H1 (cell line): Measurements from ENCODE around the gene MYL11. TPM values are rescaled to one million over a fixed set of nuclear protein-coding genes. Genes with fewer than 3 reads are reported as not detected.
A peak's percentile ranks its signal among the peaks of the same experiment; 100 is the strongest.

Experiments used
- CTCF ChIA-PET: fragments of 300-600 bp; sonication (Branson Sonifier 250); formaldehyde crosslinking; loops from one replicate; lab custom pipeline; 2021; ENCODE audit not compliant: partially characterized antibody; lab: Charles Lee
- POLR2A ChIA-PET: fragments of 300-600 bp; sonication (Branson Sonifier 250); formaldehyde crosslinking; loops from one replicate; lab custom pipeline; 2021; ENCODE audit warnings: inconsistent platforms; ENCODE audit not compliant: partially characterized antibody; lab: Charles Lee
- DNase-seq, 2 experiments: peaks; one replicate each; pipeline versions ENCODE4 v3.0.0 to v3.0.0-alpha.2; 2010 to 2022; ENCODE audit warnings: low spot score in 2 of 2, low read depth in 1 of 2, mixed read lengths in 1 of 2
- FAIRE-seq: peaks from 2 replicates; lab custom pipeline; 2011; peaks lifted over from hg19 to GRCh38; lab: Jason Lieb, UNC
- H2AFZ ChIP-seq: 2 replicates; pipeline ENCODE4 v1.8.1; 2012; ENCODE audit warnings: low read length, inconsistent platforms
- H2AK5ac ChIP-seq: 2 replicates; pipeline ENCODE4 v1.6.1; 2013; ENCODE audit warnings: low read depth, low read length
- H2BK120ac ChIP-seq: replicated peaks from 2 replicates; pipeline ENCODE3; 2013; ENCODE audit warnings: low read depth, low read length, inconsistent platforms
- H2BK12ac ChIP-seq: 2 replicates; pipeline ENCODE4 v1.6.1; 2013; ENCODE audit warnings: low read depth, low read length
- H2BK15ac ChIP-seq: 2 replicates; pipeline ENCODE4 v1.6.1; 2013; ENCODE audit warnings: low read length
- H2BK20ac ChIP-seq: 2 replicates; pipeline ENCODE4 v1.6.1; 2013; ENCODE audit warnings: low read length
- H2BK5ac ChIP-seq: 2 replicates; pipeline ENCODE4 v1.6.1; 2013; ENCODE audit warnings: low read depth, low read length
- H3K14ac ChIP-seq: 2 replicates; pipeline ENCODE4 v1.6.1; 2013; ENCODE audit warnings: inconsistent platforms; ENCODE audit not compliant: insufficient read length
- H3K18ac ChIP-seq: 2 replicates; pipeline ENCODE4 v1.6.1; 2013; ENCODE audit warnings: low read length; ENCODE audit errors: extremely low read depth
- H3K23ac ChIP-seq: 2 replicates; pipeline ENCODE4 v1.6.1; 2013; ENCODE audit warnings: inconsistent platforms; ENCODE audit not compliant: insufficient read length
- H3K23me2 ChIP-seq: 2 replicates; pipeline ENCODE4 v1.6.1; 2013; ENCODE audit warnings: low read depth, low read length
- H3K27ac ChIP-seq: 2 replicates; pipeline ENCODE4 v1.6.1; 2011; ENCODE audit warnings: low read depth, low read length, inconsistent platforms
- H3K27me3 ChIP-seq, 4 experiments: replicated peaks in 1 of 4; 1 replicate in 1 of 4; 2 replicates in 3 of 4; pipeline versions ENCODE4 v1.6.1 to v1.8.1; 2011 to 2013; ENCODE audit warnings: low read length in 3 of 4, mild to moderate bottlenecking in 3 of 4, inconsistent platforms in 2 of 4, mixed read lengths in 2 of 4, moderate library complexity in 1 of 4; ENCODE audit not compliant: control insufficient read depth in 3 of 4, insufficient read depth in 3 of 4; ENCODE audit errors: extremely low read depth in 1 of 4
- H3K36me3 ChIP-seq, 4 experiments: 2 replicates each; pipeline versions ENCODE4 v1.6.1 to v1.8.1; 2011 to 2013; ENCODE audit warnings: mild to moderate bottlenecking in 4 of 4, low read length in 3 of 4, moderate library complexity in 2 of 4, control low read depth in 1 of 4, inconsistent platforms in 1 of 4; ENCODE audit not compliant: insufficient read depth in 4 of 4, control insufficient read depth in 2 of 4
- H3K4ac ChIP-seq: replicated peaks from 2 replicates; pipeline ENCODE3; 2013; ENCODE audit warnings: low read length, low read depth, mixed read lengths, inconsistent platforms; ENCODE audit not compliant: insufficient read length
- H3K4me1 ChIP-seq, 4 experiments: replicated peaks in 1 of 4; 1 replicate in 1 of 4; 2 replicates in 3 of 4; pipeline versions ENCODE4 v1.6.1 to v1.8.1; 2011 to 2013; ENCODE audit warnings: low read length in 3 of 4, inconsistent platforms in 2 of 4, mixed read lengths in 1 of 4; ENCODE audit not compliant: insufficient read depth in 4 of 4, control insufficient read depth in 3 of 4
- H3K4me2 ChIP-seq, 2 experiments: 2 replicates each; pipeline versions ENCODE4 v1.6.1 to v1.8.1; 2011 to 2013; ENCODE audit warnings: low read depth in 2 of 2, low read length in 2 of 2, control low read depth in 1 of 2, inconsistent platforms in 1 of 2, mild to moderate bottlenecking in 1 of 2; ENCODE audit not compliant: insufficient read depth in 1 of 2
- H3K4me3 ChIP-seq, 4 experiments: fragments of 200-600, 300-600 bp in 1 of 4; sonication (generic), shearing (Covaris generic), sonication (Bioruptor Twin) in 1 of 4; 2 replicates each; pipeline versions ENCODE4 v1.5.1 to v1.8.1; 2011 to 2016; ENCODE audit warnings: low read length in 4 of 4, low read depth in 3 of 4, control low read depth in 2 of 4, inconsistent platforms in 2 of 4, mild to moderate bottlenecking in 2 of 4, mixed read lengths in 1 of 4, moderate library complexity in 1 of 4; ENCODE audit not compliant: insufficient read depth in 2 of 4; ENCODE audit errors: extremely low read depth in 1 of 4
- H3K56ac ChIP-seq: replicated peaks from 2 replicates; pipeline ENCODE3; 2013; ENCODE audit warnings: low read depth, mild to moderate bottlenecking, mixed read lengths, low read length, inconsistent platforms; ENCODE audit not compliant: insufficient read length
- H3K79me1 ChIP-seq: 2 replicates; pipeline ENCODE4 v1.6.1; 2013; ENCODE audit warnings: low read depth, low read length, control low read depth
- H3K79me2 ChIP-seq, 2 experiments: 2 replicates each; pipeline versions ENCODE4 v1.6.1 to v1.8.1; 2012 to 2013; ENCODE audit warnings: low read length in 2 of 2, mild to moderate bottlenecking in 2 of 2, inconsistent platforms in 1 of 2; ENCODE audit not compliant: insufficient read depth in 2 of 2, control insufficient read depth in 1 of 2
- H3K9ac ChIP-seq, 4 experiments: replicated peaks in 1 of 4; 1 replicate in 1 of 4; 2 replicates in 3 of 4; pipeline versions ENCODE4 v1.6.1 to v1.8.1; 2011 to 2013; ENCODE audit warnings: low read depth in 3 of 4, low read length in 3 of 4, control low read depth in 2 of 4, mild to moderate bottlenecking in 2 of 4, moderate library complexity in 2 of 4, inconsistent platforms in 1 of 4; ENCODE audit errors: extremely low read depth in 1 of 4
- H3K9me3 ChIP-seq, 2 experiments: 2 replicates each; pipeline versions ENCODE4 v1.6.1 to v1.8.1; 2012 to 2013; ENCODE audit warnings: mild to moderate bottlenecking in 2 of 2, moderate library complexity in 2 of 2, control low read depth in 1 of 2, inconsistent platforms in 1 of 2, low read depth in 1 of 2, low read length in 1 of 2, mixed read lengths in 1 of 2; ENCODE audit not compliant: insufficient read depth in 2 of 2
- H4K20me1 ChIP-seq, 2 experiments: replicated peaks in 1 of 2; 2 replicates each; pipeline versions ENCODE3 to v1.8.1; 2011 to 2013; ENCODE audit warnings: inconsistent platforms in 2 of 2, low read length in 2 of 2, mild to moderate bottlenecking in 1 of 2; ENCODE audit not compliant: insufficient read depth in 2 of 2, control insufficient read depth in 1 of 2
- H4K5ac ChIP-seq: 2 replicates; pipeline ENCODE4 v1.6.1; 2013; ENCODE audit warnings: low read length, low read depth, mixed read lengths, inconsistent platforms; ENCODE audit not compliant: insufficient read length
- H4K8ac ChIP-seq: 2 replicates; pipeline ENCODE4 v1.8.0; 2013; ENCODE audit warnings: mild to moderate bottlenecking, moderate library complexity, low read length, inconsistent platforms; ENCODE audit not compliant: insufficient read depth; ENCODE audit errors: extremely low read depth
- H4K91ac ChIP-seq: replicated peaks from 2 replicates; pipeline ENCODE3; 2013; ENCODE audit warnings: low read length, mixed read lengths, inconsistent platforms; ENCODE audit not compliant: insufficient read length
- CREB1 ChIP-seq: IDR thresholded peaks from 2 replicates; pipeline ENCODE4 v1.6.1; 2012; ENCODE audit warnings: inconsistent platforms
- CTBP2 ChIP-seq: IDR thresholded peaks from 2 replicates; pipeline ENCODE4 v1.7.0; 2011; ENCODE audit warnings: borderline replicate concordance, mild to moderate bottlenecking, moderate library complexity, mixed read lengths, low read length; ENCODE audit not compliant: insufficient read depth, insufficient read length
- EP300 ChIP-seq, 2 experiments: IDR thresholded peaks; 1 replicate in 1 of 2; 2 replicates in 1 of 2; pipeline ENCODE4 v1.6.1; 2011 to 2012; ENCODE audit warnings: low read depth in 2 of 2, low read length in 2 of 2, mild to moderate bottlenecking in 2 of 2, borderline replicate concordance in 1 of 2, inconsistent platforms in 1 of 2, moderate library complexity in 1 of 2
- EZH2 ChIP-seq: fragments of 200-600 bp; sonication (generic); IDR thresholded peaks from 2 replicates; pipeline ENCODE4 v1.7.1; 2012; ENCODE audit warnings: low read depth, mild to moderate bottlenecking, moderate library complexity, low read length, inconsistent platforms; ENCODE audit not compliant: severe bottlenecking
- JUN ChIP-seq: IDR thresholded peaks from 2 replicates; pipeline ENCODE4 v1.6.1; 2011; ENCODE audit warnings: low read depth, mild to moderate bottlenecking, improper control_type of control experiment, low read length
- MAX ChIP-seq: IDR thresholded peaks from 2 replicates; pipeline ENCODE4 v1.6.1; 2012; ENCODE audit warnings: inconsistent platforms
- NANOG ChIP-seq: IDR thresholded peaks from 2 replicates; pipeline ENCODE4 v1.6.1; 2011; ENCODE audit warnings: low read length, low read depth, mild to moderate bottlenecking, inconsistent platforms; ENCODE audit not compliant: insufficient read depth, poor library complexity, severe bottlenecking
- NRF1 ChIP-seq: IDR thresholded peaks from 2 replicates; pipeline ENCODE4 v1.6.1; 2011; ENCODE audit warnings: mild to moderate bottlenecking, low read depth, low read length, improper control_type of control experiment
- POLR2AphosphoS5 ChIP-seq: IDR thresholded peaks from 2 replicates; pipeline ENCODE4 v1.6.1; 2011; ENCODE audit warnings: low read depth, low read length
- SAP30 ChIP-seq: fragments of 300-600 bp; sonication (generic); IDR thresholded peaks from 2 replicates; pipeline ENCODE4 v1.7.1; 2012; ENCODE audit warnings: low read length, moderate library complexity, mild to moderate bottlenecking, inconsistent platforms; ENCODE audit not compliant: insufficient read depth, insufficient replicate concordance
- SP4 ChIP-seq: IDR thresholded peaks from 2 replicates; pipeline ENCODE4 v1.6.1; 2012; ENCODE audit warnings: low read length, inconsistent platforms
- USF2 ChIP-seq: IDR thresholded peaks from 2 replicates; pipeline ENCODE4 v1.6.1; 2011; ENCODE audit warnings: low read length, improper control_type of control experiment
- WGBS, 2 experiments: shearing (Covaris generic) in 1 of 2; methylation state at CpG; one replicate each; pipeline versions ENCODE4 v1.1.6 to v1.1.7; 2013 to 2015; ENCODE audit warnings: low lambda C conversion rate in 2 of 2, mixed read lengths in 2 of 2, inconsistent platforms in 1 of 2, low coverage in 1 of 2, missing lambda C conversion rate in 1 of 2; ENCODE audit not compliant: insufficient replicate concordance in 2 of 2, insufficient coverage in 1 of 2, insufficient read length in 1 of 2; ENCODE audit errors: extremely low coverage in 1 of 2, missing lambda C conversion rate in 1 of 2; 5-methylcytosine and 5-hydroxymethylcytosine counted together
- polyA plus RNA-seq, 7 experiments: library from polyadenylated mRNA; depleted of rRNA in 3 of 7; stranded (reverse) in 5 of 7; unstranded in 2 of 7; fragments of >200 nt in 5 of 7; fragments of 200-250 nt in 2 of 7; gene quantifications; 1 replicate in 5 of 7; 2 replicates in 1 of 7; 4 replicates in 1 of 7; pipeline versions ENCODE4 v1.2.1 to v1.2.3, GENCODE V29; 2011 to 2013; ENCODE audit warnings: missing spikeins in 2 of 7, mixed read lengths in 2 of 7
- total RNA-seq: library from RNA; stranded (reverse); fragmentation: NEBNext Ultra II Directional; extraction: Animal tissue kit (Norgen Biotek cat#: 25700); gene quantifications from 2 replicates; pipeline ENCODE4 v1.2.1, GENCODE V29; 2021

Gene MYL11
- total and polyA plus RNA-seq, 2 of the 8 experiments (the other 6 are each of a cell fraction or from before 2014, with no cell fraction given) = 1.2 to 1.4 TPM

- H2BK15ac ChIP-seq = no peak overlapping the region
- no peaks in the 10 kb centered on the region for H3K79me1 ChIP-seq
- FAIRE-seq (no peak), DNase-seq (no peak)
- no peaks in the 10 kb centered on the region for H4K20me1 ChIP-seq
- H3K56ac ChIP-seq = no peak overlapping the region
- no peaks in the 10 kb centered on the region for H3K23me2 ChIP-seq
- POLR2A ChIA-PET = interaction anchor here (1.0 to 1.3 kb wide), 2 partner anchors 11 to 14 kb away, joined by 4 to 5 read pairs; no protein-coding TSS in a partner anchor
- H4K91ac ChIP-seq = no peak overlapping the region
- H3K18ac ChIP-seq = no peak overlapping the region
- 95% methylated on average over 13 of the region's 13 CpGs; no CpG with 5 or more reads in 1 of the 2 experiments for WGBS, 2 experiments
- no peak overlapping the region for H2AFZ ChIP-seq
- no peak overlapping the region for H3K4me3 ChIP-seq
- no peak overlapping the region for H3K4me2 ChIP-seq
- H3K9ac ChIP-seq = no peak overlapping the region
- H3K79me2 ChIP-seq = no peaks in the 10 kb centered on the region
- no peaks in the 10 kb centered on the region for H3K9me3 ChIP-seq
- peak overlapping the region; percentile 79; the same call in 1 of the 2 replicates for H4K8ac ChIP-seq
- H3K36me3 ChIP-seq = no peaks in the 10 kb centered on the region
- no peak overlapping the region for H2BK120ac ChIP-seq
- H3K27ac ChIP-seq = no peak overlapping the region
- H3K4ac ChIP-seq = no peak overlapping the region
- CTCF ChIA-PET = interaction anchor here (1.3 kb wide), 1 partner anchor 13 kb away, joined by 5 read pairs; no protein-coding TSS in a partner anchor
- H3K27me3 ChIP-seq = no peaks in the 10 kb centered on the region
- H3K23ac ChIP-seq = no peak overlapping the region
- no peak overlapping the region for H3K14ac ChIP-seq
- H2BK20ac ChIP-seq = no peak overlapping the region
- H2BK12ac ChIP-seq = peak overlapping the region; percentile 27; the same call in 1 of the 2 replicates
- no peak overlapping the region for H4K5ac ChIP-seq
- H2BK5ac ChIP-seq = no peak overlapping the region
- peaks cover 0 to 3% (median 0%) of the 10 kb centered on the region in 4 experiments; a peak in 1 of 7 replicates for H3K4me1 ChIP-seq
- no peak overlapping the region for H2AK5ac ChIP-seq
- TF ChIP-seq EP300 (IDR thresholded peaks at IDR 0.05; ENCODE audit: borderline replicate concordance in 1 of 2, low read depth in 2 of 2, low read length in 2 of 2) (no peak), JUN (no peak), SP4 (no peak), EZH2 (no peak), USF2 (no peak), MAX (no peak), POLR2AphosphoS5 (no peak), NRF1 (no peak), SAP30 (no peak), CREB1 (no peak), CTBP2 (no peak), NANOG (no peak)
Measured at GRCh38 chr16:30340621-30341020, 34.0 kb upstream of the MYL11 start.
